ENCODE data around the gene IL25. TPM values are rescaled to one million over a fixed set of nuclear protein-coding genes. Genes with fewer than 3 reads are reported as not detected.
"Not testable (repeated sequence)": the region's sequence is repeated elsewhere in the genome, so short reads cannot be mapped to it uniquely, and the experiment has no call there.

IL25 gene
- not detected for total RNA-seq
- total RNA-seq (2013), result not detected

GRCh38 chr14:23372509-23372908 is at the start of gene IL25:
TSS of gene IL25 (plus strand) at chr14:23372809.
- Histone ChIP-seq H3K4me1 (ENCODE audit: control insufficient read depth, insufficient read depth, low read length) (no peaks in the 10 kb centered on the region), H3K36me3 (ENCODE audit: control insufficient read depth, insufficient read depth, low read length) (no peaks in the 10 kb centered on the region), H3K9me3 (ENCODE audit: control insufficient read depth, insufficient read depth, low read length) (no peaks in the 10 kb centered on the region), H3K27me3 (ENCODE audit: control insufficient read depth, insufficient read depth, low read length) (no peaks in the 10 kb centered on the region), H3K4me3 (ENCODE audit: low read length) (no peak within 1 kb of the TSS), H3K27ac (ENCODE audit: low read length) (no peak within 1 kb of the TSS)
- H3K27me3 Mint-ChIP-seq (ENCODE audit: low read depth in 2 of 2), result peaks cover 15 to 19% of the 10 kb centered on the region in 2 donors
- H3K36me3 Mint-ChIP-seq, result no peaks in the 10 kb centered on the region
- DNase-seq (no peak), ATAC-seq (no peak)
- H3K4me1 Mint-ChIP-seq, result no peaks in the 10 kb centered on the region
- H3K4me3 Mint-ChIP-seq, result no peak within 1 kb of the TSS
- 73% methylated on average over 2 of the region's 2 CpGs for WGBS (ENCODE audit: insufficient coverage)
- no peaks in the 10 kb centered on the region for H3K9me3 Mint-ChIP-seq
- no peak for TF ChIP-seq CTCF (IDR thresholded peaks at IDR 0.05)
- H3K27ac Mint-ChIP-seq, result no peak within 1 kb of the TSS
- intact Hi-C loops (cut with micrococcal nuclease), result no loop called here

- no peaks in the 10 kb centered on the region for H3K9me3 ChIP-seq (ENCODE audit: control insufficient read depth, insufficient read depth, low read length)
- DNase-seq (no peak), ATAC-seq (no peak)
- TF ChIP-seq CTCF (IDR thresholded peaks at IDR 0.05), result no peak
- Mint-ChIP-seq H3K4me1 (peaks cover 31 to 35% of the 10 kb centered on the region in 2 donors), H3K4me3 (no peak overlapping the region), H3K9me3 (no peaks in the 10 kb centered on the region), H3K27me3 (ENCODE audit: low read depth in 2 of 2) (no peaks in the 10 kb centered on the region), H3K36me3 (no peaks in the 10 kb centered on the region), H3K27ac (peak overlapping the region; percentile 95 to 96)
- peaks cover 23% of the 10 kb centered on the region for H3K4me1 ChIP-seq (ENCODE audit: control insufficient read depth, insufficient read depth, low read length)
- 93% methylated on average over 17 of the region's 18 CpGs for WGBS (ENCODE audit: insufficient coverage)
- H3K4me3 ChIP-seq (ENCODE audit: low read length), result no peak overlapping the region
- H3K36me3 ChIP-seq (ENCODE audit: control insufficient read depth, insufficient read depth, low read length), result peaks cover 28% of the 10 kb centered on the region
- H3K27me3 ChIP-seq (ENCODE audit: control insufficient read depth, insufficient read depth, low read length), result no peaks in the 10 kb centered on the region
- intact Hi-C loops (cut with micrococcal nuclease), result loop anchor here (5.0 to 10.0 kb wide), 2 partner anchors 59 to 407 kb away; partner anchors contain the start of gene RBM23
- no peak overlapping the region for H3K27ac ChIP-seq (ENCODE audit: low read length)
These were observed 48.7 kb upstream of the IL25 start for GRCh38 chr14:23323838-23324454.

- H3K27ac ChIP-seq (ENCODE audit: low read length), result no peak overlapping the region
- no peaks in the 10 kb centered on the region for H3K27me3 ChIP-seq (ENCODE audit: control insufficient read depth, insufficient read depth, low read length)
- no peaks in the 10 kb centered on the region for H3K9me3 Mint-ChIP-seq
- H3K9me3 ChIP-seq (ENCODE audit: control insufficient read depth, insufficient read depth, low read length), result no peaks in the 10 kb centered on the region
- intact Hi-C loops (cut with micrococcal nuclease), result loop anchor here (5.0 to 10.0 kb wide), 2 partner anchors 60 to 407 kb away; partner anchors contain the start of gene RBM23
- ATAC-seq (no peak), DNase-seq (no peak)
- H3K36me3 Mint-ChIP-seq, result no peaks in the 10 kb centered on the region
- 93% methylated on average over 2 of the region's 2 CpGs for WGBS (ENCODE audit: insufficient coverage)
- no peaks in the 10 kb centered on the region for H3K27me3 Mint-ChIP-seq (ENCODE audit: low read depth in 2 of 2)
- no peak overlapping the region for H3K4me3 Mint-ChIP-seq
- TF ChIP-seq CTCF (IDR thresholded peaks at IDR 0.05), result no peak
- H3K27ac Mint-ChIP-seq, result no peak overlapping the region
- H3K4me1 Mint-ChIP-seq, result peaks cover 29 to 34% of the 10 kb centered on the region in 2 donors
- H3K4me3 ChIP-seq (ENCODE audit: low read length), result no peak overlapping the region
- peaks cover 28% of the 10 kb centered on the region for H3K36me3 ChIP-seq (ENCODE audit: control insufficient read depth, insufficient read depth, low read length)
- H3K4me1 ChIP-seq (ENCODE audit: control insufficient read depth, insufficient read depth, low read length), result peaks cover 23% of the 10 kb centered on the region
These were observed 48.2 kb upstream of the IL25 start for GRCh38 chr14:23324455-23324846.

GRCh38 chr14:23324993-23325392 is 47.6 kb upstream of the IL25 start:
- H3K4me1 ChIP-seq (ENCODE audit: control insufficient read depth, insufficient read depth, low read length), result peaks cover 22% of the 10 kb centered on the region
- H3K27ac ChIP-seq (ENCODE audit: low read length), result no peak overlapping the region
- WGBS (ENCODE audit: insufficient coverage), result 93% methylated on average over 3 of the region's 7 CpGs
- H3K9me3 ChIP-seq (ENCODE audit: control insufficient read depth, insufficient read depth, low read length), result no peaks in the 10 kb centered on the region
- Mint-ChIP-seq H3K27ac (peak overlapping the region in 1 of 2 donors; percentile 3), H3K4me3 (no peak overlapping the region), H3K36me3 (no peaks in the 10 kb centered on the region), H3K9me3 (no peaks in the 10 kb centered on the region), H3K27me3 (ENCODE audit: low read depth in 2 of 2) (no peaks in the 10 kb centered on the region), H3K4me1 (peaks cover 24 to 28% of the 10 kb centered on the region in 2 donors)
- no peak overlapping the region for H3K4me3 ChIP-seq (ENCODE audit: low read length)
- H3K27me3 ChIP-seq (ENCODE audit: control insufficient read depth, insufficient read depth, low read length), result no peaks in the 10 kb centered on the region
- intact Hi-C loops (cut with micrococcal nuclease), result loop anchor here (5.0 to 10.0 kb wide), 3 partner anchors 60 to 408 kb away; partner anchors contain the start of gene RBM23
- DNase-seq (no peak), ATAC-seq (no peak)
- no peak for TF ChIP-seq CTCF (IDR thresholded peaks at IDR 0.05)
- peaks cover 28% of the 10 kb centered on the region for H3K36me3 ChIP-seq (ENCODE audit: control insufficient read depth, insufficient read depth, low read length)

- WGBS (ENCODE audit: insufficient coverage), result no CpG with 5 or more reads among the region's 5 CpGs
- intact Hi-C loops (cut with micrococcal nuclease), result loop anchor here (5.0 to 10.0 kb wide), 2 partner anchors 61 to 237 kb away; no protein-coding TSS in a partner anchor
These were observed 46.9 kb upstream of the IL25 start for GRCh38 chr14:23325746-23326145.

More at GRCh38 chr14:23325746-23326145, 46.9 kb upstream of the IL25 start:
- not testable (repeated sequence) for H3K36me3 Mint-ChIP-seq; H3K4me3 ChIP-seq (ENCODE audit: low read length); ATAC-seq; H3K27me3 Mint-ChIP-seq (ENCODE audit: low read depth in 2 of 2); DNase-seq; H3K27me3 ChIP-seq (ENCODE audit: control insufficient read depth, insufficient read depth, low read length); H3K9me3 ChIP-seq (ENCODE audit: control insufficient read depth, insufficient read depth, low read length); H3K9me3 Mint-ChIP-seq; H3K4me3 Mint-ChIP-seq; H3K27ac ChIP-seq (ENCODE audit: low read length)
- H3K36me3 ChIP-seq (ENCODE audit: control insufficient read depth, insufficient read depth, low read length), result peaks cover 28% of the 10 kb centered on the region
- peaks cover 16 to 21% of the 10 kb centered on the region in 2 donors for H3K4me1 Mint-ChIP-seq
- H3K27ac Mint-ChIP-seq, result peak overlapping the region in 1 of 2 donors; percentile 15
- peaks cover 15% of the 10 kb centered on the region for H3K4me1 ChIP-seq (ENCODE audit: control insufficient read depth, insufficient read depth, low read length)

Measured in natural killer cell (primary cell).